Astrocyte of the spinal cord (primary cell): ENCODE results near the gene ARID4A.
"Not testable (repeated sequence)": the region's sequence is repeated elsewhere in the genome, so short reads cannot be mapped to it uniquely, and the experiment has no call there.

Source experiments
- DNase-seq: peaks from one replicate; pipeline ENCODE4 v3.0.0; 2011; ENCODE audit warnings: low read depth, low spot score
- H3K4me3 ChIP-seq: 2 replicates; pipeline ENCODE4 v1.5.1; 2011; ENCODE audit warnings: low read depth, mild to moderate bottlenecking, low read length, moderate library complexity
- CTCF ChIP-seq: IDR thresholded peaks from 2 replicates; pipeline ENCODE4 v1.5.1; 2012; ENCODE audit warnings: low read depth, mild to moderate bottlenecking, low read length, inconsistent platforms
- in situ Hi-C: cut with HindIII; loops from 2 replicates; pipeline ENCODE4 v1.10.0; 2017; ENCODE audit warnings: low sequenced_read_pairs

The ARID4A gene, protein sequence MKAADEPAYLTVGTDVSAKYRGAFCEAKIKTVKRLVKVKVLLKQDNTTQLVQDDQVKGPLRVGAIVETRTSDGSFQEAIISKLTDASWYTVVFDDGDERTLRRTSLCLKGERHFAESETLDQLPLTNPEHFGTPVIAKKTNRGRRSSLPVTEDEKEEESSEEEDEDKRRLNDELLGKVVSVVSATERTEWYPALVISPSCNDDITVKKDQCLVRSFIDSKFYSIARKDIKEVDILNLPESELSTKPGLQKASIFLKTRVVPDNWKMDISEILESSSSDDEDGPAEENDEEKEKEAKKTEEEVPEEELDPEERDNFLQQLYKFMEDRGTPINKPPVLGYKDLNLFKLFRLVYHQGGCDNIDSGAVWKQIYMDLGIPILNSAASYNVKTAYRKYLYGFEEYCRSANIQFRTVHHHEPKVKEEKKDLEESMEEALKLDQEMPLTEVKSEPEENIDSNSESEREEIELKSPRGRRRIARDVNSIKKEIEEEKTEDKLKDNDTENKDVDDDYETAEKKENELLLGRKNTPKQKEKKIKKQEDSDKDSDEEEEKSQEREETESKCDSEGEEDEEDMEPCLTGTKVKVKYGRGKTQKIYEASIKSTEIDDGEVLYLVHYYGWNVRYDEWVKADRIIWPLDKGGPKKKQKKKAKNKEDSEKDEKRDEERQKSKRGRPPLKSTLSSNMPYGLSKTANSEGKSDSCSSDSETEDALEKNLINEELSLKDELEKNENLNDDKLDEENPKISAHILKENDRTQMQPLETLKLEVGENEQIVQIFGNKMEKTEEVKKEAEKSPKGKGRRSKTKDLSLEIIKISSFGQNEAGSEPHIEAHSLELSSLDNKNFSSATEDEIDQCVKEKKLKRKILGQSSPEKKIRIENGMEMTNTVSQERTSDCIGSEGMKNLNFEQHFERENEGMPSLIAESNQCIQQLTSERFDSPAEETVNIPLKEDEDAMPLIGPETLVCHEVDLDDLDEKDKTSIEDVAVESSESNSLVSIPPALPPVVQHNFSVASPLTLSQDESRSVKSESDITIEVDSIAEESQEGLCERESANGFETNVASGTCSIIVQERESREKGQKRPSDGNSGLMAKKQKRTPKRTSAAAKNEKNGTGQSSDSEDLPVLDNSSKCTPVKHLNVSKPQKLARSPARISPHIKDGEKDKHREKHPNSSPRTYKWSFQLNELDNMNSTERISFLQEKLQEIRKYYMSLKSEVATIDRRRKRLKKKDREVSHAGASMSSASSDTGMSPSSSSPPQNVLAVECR

DNA sequence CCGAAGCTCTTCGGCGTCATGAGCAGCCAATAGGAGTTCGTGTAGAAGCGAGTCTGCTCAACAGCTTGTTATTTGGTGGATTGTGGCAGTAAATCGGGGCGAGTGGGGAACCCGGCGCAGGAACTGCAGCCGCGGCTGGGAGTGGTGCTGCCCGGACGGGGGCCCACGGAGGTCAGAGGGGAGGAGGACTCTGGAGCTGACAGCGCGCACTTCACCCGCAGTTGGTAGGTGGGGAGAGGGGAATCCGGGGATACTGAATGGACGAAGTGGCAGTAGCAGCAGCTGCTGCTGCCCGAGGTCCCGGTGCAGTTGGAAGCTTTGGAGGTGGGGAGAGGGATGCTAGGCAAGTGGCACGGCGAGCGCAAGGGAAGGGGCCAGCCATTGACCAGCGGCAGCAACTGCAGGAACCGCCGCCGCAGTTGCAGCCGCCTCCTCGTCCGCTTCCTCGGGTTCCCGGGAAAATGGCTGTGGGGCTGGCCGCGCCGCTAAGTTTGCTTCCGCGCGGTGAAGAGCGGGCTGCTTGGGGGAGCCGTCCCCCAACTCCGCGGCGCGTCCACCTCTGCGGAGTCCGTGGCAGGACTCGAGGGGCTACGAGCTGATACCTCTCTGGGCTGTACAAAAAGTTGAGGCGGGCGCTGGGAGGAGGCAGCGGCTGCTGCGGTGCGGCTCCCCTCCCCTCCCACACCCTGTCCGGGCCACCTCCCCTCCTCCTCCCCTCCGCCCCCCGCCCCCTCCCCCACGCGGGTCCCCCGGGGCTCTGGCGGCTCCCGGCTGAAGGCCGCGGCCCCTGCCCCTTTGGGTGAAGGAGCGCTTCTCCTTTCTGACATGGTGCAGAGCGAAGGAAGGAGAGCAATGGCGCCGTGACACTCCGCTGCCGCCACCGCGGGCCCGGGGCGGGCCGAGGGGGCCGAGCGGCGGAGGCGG lies at the start of gene ARID4A:
ARID4A (plus strand) TSS at position 79 of the 924 bp plus-strand sequence. CDS start 1,300 bp downstream, outside the sequence.
- no peak for DNase-seq
- TF ChIP-seq CTCF, result no peak
- in situ Hi-C loops, result no loop called here

DNA sequence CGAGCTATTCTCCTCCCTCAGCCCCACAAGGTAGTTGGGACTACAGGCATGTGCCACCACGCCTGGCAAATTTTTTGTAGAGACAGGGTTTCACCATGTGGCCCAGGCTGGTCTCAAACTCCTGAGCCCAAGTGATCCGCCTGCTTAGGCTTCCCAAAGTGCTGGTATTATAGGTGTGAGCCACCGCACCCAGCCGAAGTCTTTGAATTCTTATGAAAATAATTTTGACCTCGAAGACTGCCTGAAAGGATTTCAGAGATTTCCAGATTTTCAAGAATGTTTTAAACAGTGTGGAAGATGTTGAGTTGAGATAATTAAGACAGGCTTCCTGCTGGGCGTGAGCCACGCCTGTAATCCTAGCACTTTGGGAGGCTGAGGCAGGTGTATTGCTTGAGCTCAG lies 48.7 kb upstream of the ARID4A start:
- TF ChIP-seq CTCF, result no peak
- no peak for DNase-seq
- in situ Hi-C loops, result no loop called here
- no peak overlapping the region for H3K4me3 ChIP-seq

More for the DNA sequence above, at the start of gene ARID4A:
- H3K4me3 ChIP-seq, result peak within 1 kb of the TSS; percentile 94

DNA sequence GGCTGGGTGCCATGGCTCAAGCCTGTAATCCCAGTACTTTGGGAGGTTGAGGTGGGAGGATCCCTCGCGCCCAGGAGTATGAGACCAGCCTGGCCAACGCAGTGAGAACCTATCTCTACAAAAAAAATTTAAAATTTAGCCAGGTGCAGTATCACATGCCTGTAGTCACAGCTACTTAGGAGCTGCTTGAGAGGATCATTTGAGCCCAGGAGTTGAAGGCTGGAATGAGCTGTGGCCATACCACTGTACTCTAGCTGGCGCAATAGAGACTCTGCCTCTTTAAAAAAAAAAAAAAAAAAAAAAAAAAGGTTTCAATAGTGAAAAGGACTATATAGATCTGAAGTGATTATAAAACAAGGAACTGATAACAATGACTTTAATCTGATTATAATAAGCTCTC lies 40.2 kb upstream of the ARID4A start:
- no peak for DNase-seq
- TF ChIP-seq CTCF, result no peak
- in situ Hi-C loops, result no loop called here
- H3K4me3 ChIP-seq, result no peak overlapping the region

GRCh38 chr14:58262005-58262404 lies 36.4 kb upstream of the ARID4A start:
- DNase-seq, in situ Hi-C loops, H3K4me3 ChIP-seq: not testable (repeated sequence)

- no peak for DNase-seq
- no peak for TF ChIP-seq CTCF
- in situ Hi-C loops, result no loop called here
- no peak overlapping the region for H3K4me3 ChIP-seq
Measured at GRCh38 chr14:58265401-58265800, 33.0 kb upstream of the ARID4A start.

DNA sequence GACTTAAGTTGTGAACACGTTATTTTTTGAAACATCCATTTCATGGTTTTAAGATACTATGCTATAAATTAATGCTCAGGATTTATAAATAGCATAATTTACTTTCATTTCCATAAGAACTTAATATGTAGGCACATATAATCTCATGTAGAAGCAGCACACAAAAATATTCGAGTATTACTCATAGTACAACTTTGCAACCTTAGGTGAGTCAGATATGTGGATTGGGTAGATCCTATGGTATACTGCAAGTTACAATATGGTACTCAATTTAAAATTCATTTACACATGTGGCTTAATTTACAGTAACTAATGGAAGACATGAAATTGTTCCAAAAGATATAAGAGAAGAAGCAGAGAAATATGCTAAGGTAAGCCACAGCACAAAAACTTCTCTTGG lies 27.7 kb upstream of the ARID4A start:
- TF ChIP-seq CTCF, result no peak
- no peak overlapping the region for H3K4me3 ChIP-seq
- in situ Hi-C loops, result no loop called here
- DNase-seq, result peak; percentile 22
